ENCODE data around the gene SLC30A3.

Gene SLC30A3

DNA sequence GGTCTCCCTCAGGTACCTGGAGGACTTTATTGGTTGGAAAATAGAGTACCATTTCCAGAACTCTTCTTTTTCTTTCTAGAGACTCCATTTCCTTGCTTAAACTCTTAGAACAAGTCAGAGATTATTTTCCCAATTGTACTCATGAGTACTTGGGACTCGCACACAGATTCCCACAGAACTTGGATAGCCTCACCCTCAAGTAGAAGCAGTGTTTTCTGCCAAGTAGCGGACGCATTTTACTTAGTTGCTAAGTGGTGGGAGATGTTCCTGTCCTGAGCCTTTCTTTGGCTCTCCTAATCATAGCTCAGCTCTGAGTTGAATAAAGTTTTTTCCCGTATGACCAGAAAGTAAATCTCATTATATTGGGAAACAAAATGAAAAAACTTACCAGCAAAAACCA, 17.2 kb downstream of the SLC30A3 start:
- no peaks in the 10 kb centered on the region for H4K20me1 ChIP-seq (ENCODE audit: control insufficient read depth, insufficient read depth, low read depth, low read length)
- H3K36me3 ChIP-seq (ENCODE audit: control insufficient read depth, low read length), result peaks cover 38% of the 10 kb centered on the region
- H3K9me2 ChIP-seq (replicated peaks; ENCODE audit: control insufficient read depth, low read length), result no peaks in the 10 kb centered on the region
- H3K79me2 ChIP-seq (ENCODE audit: control insufficient read depth, low read length), result no peaks in the 10 kb centered on the region
- H3K27ac ChIP-seq (ENCODE audit: low read depth, low read length), result no peak overlapping the region
- H3K9me3 ChIP-seq (ENCODE audit: control insufficient read depth, insufficient read depth, low read length), result no peaks in the 10 kb centered on the region
- H3K4me1 ChIP-seq (ENCODE audit: control insufficient read depth, low read length), result peaks cover 17% of the 10 kb centered on the region
- H3K4me2 ChIP-seq (ENCODE audit: low read length), result no peak overlapping the region
- no peaks in the 10 kb centered on the region for H3K27me3 ChIP-seq (ENCODE audit: control insufficient read depth, low read length)
- no peak overlapping the region for H3K4me3 ChIP-seq (ENCODE audit: low read length)
- H3F3A ChIP-seq (ENCODE audit: control insufficient read depth, insufficient read depth), result peaks cover 3% of the 10 kb centered on the region; the same call in 1 of the 2 replicates
- TF ChIP-seq, protein P1, sequence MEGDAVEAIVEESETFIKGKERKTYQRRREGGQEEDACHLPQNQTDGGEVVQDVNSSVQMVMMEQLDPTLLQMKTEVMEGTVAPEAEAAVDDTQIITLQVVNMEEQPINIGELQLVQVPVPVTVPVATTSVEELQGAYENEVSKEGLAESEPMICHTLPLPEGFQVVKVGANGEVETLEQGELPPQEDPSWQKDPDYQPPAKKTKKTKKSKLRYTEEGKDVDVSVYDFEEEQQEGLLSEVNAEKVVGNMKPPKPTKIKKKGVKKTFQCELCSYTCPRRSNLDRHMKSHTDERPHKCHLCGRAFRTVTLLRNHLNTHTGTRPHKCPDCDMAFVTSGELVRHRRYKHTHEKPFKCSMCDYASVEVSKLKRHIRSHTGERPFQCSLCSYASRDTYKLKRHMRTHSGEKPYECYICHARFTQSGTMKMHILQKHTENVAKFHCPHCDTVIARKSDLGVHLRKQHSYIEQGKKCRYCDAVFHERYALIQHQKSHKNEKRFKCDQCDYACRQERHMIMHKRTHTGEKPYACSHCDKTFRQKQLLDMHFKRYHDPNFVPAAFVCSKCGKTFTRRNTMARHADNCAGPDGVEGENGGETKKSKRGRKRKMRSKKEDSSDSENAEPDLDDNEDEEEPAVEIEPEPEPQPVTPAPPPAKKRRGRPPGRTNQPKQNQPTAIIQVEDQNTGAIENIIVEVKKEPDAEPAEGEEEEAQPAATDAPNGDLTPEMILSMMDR (IDR thresholded peaks at IDR 0.05; ENCODE audit: low read depth, low read length, poor library complexity, severe bottlenecking), result no peak
- no peak for TF ChIP-seq EZH2phosphoT487 (IDR thresholded peaks at IDR 0.05; ENCODE audit: borderline replicate concordance, low read length)

DNA sequence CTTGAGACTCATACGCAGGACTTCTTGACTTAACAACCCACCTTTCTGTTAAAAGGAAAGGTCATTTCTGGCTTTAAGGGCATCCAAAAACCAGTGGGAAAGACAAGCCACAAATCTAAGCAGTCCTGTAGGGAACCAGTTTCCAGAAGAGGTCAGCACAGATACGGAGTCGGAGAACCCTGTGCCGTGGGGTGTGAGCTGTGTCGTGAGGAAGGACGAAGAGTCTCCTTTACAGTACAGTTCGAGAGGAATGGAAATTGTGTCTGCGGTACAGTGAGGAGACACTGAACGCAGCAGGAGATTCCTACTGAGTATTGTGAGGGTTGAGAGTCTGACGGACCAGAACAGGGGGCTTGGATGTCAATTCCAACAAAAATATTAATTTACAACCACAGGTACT, 17.7 kb downstream of the SLC30A3 start:
- H3K36me3 ChIP-seq (ENCODE audit: control insufficient read depth, low read length), result peaks cover 42% of the 10 kb centered on the region
- H3K27me3 ChIP-seq (ENCODE audit: control insufficient read depth, low read length), result no peaks in the 10 kb centered on the region

DNA sequence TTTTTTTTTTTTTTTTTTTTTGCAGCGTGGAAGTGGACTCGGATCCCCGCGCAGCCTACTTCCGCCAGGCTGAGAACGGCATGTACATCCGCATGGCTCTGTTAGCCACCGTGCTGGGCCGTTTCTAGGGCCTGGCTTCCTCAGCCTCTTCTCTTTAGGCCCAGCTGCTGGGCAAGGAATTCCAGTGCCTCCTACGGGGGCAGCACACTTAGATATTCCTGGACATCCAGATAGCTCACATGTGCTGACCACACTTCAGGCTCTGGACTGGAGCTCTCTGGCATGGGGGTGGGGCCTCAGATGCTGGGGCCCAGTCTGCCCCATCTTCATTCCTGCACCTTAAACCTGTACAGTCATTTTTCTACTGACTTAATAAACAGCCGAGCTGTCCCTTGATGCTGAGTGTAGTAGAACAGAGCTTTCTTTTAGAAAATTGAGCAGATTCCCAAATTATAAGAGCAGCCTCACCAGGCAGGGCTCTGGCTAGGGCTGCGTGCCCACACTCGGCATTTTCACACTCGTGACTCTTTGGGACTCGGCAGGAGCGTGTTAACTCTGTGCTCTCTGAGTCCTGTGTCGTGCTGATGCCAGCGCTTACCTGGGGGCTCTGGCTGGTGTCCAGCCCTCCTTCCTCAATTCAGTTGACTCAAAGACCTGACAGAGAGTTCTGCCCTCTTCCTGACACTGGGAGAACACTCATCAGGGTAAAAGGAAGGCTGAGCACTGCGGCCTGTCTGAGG, 19.3 kb downstream of the SLC30A3 start:
- no peak overlapping the region for H3K4me2 ChIP-seq (ENCODE audit: low read length)
- peaks cover 3% of the 10 kb centered on the region; the same call in 1 of the 2 replicates for H3F3A ChIP-seq (ENCODE audit: control insufficient read depth, insufficient read depth)
- peaks cover 55% of the 10 kb centered on the region for H3K36me3 ChIP-seq (ENCODE audit: control insufficient read depth, low read length)
- H3K27me3 ChIP-seq (ENCODE audit: control insufficient read depth, low read length), result no peaks in the 10 kb centered on the region
- H3K79me2 ChIP-seq (ENCODE audit: control insufficient read depth, low read length), result no peaks in the 10 kb centered on the region
- no peaks in the 10 kb centered on the region for H3K9me2 ChIP-seq (replicated peaks; ENCODE audit: control insufficient read depth, low read length)
- no peak for TF ChIP-seq EZH2phosphoT487 (IDR thresholded peaks at IDR 0.05; ENCODE audit: borderline replicate concordance, low read length)
- TF ChIP-seq, protein P1 (IDR thresholded peaks at IDR 0.05; ENCODE audit: low read depth, low read length, poor library complexity, severe bottlenecking), result no peak
- no peaks in the 10 kb centered on the region for H3K9me3 ChIP-seq (ENCODE audit: control insufficient read depth, insufficient read depth, low read length)
- no peak overlapping the region for H3K27ac ChIP-seq (ENCODE audit: low read depth, low read length)
- no peaks in the 10 kb centered on the region for H3K4me1 ChIP-seq (ENCODE audit: control insufficient read depth, low read length)
- H3K4me3 ChIP-seq (ENCODE audit: low read length), result no peak overlapping the region
- H4K20me1 ChIP-seq (ENCODE audit: control insufficient read depth, insufficient read depth, low read depth, low read length), result no peaks in the 10 kb centered on the region

More for the DNA sequence above, 17.7 kb downstream of the SLC30A3 start:
- peaks cover 12% of the 10 kb centered on the region for H3K4me1 ChIP-seq (ENCODE audit: control insufficient read depth, low read length)
- H3K9me3 ChIP-seq (ENCODE audit: control insufficient read depth, insufficient read depth, low read length), result no peaks in the 10 kb centered on the region
- no peaks in the 10 kb centered on the region for H3K9me2 ChIP-seq (replicated peaks; ENCODE audit: control insufficient read depth, low read length)
- no peak for TF ChIP-seq EZH2phosphoT487 (IDR thresholded peaks at IDR 0.05; ENCODE audit: borderline replicate concordance, low read length)
- TF ChIP-seq, protein P1 (IDR thresholded peaks at IDR 0.05; ENCODE audit: low read depth, low read length, poor library complexity, severe bottlenecking), result no peak
- H3K4me2 ChIP-seq (ENCODE audit: low read length), result no peak overlapping the region
- no peaks in the 10 kb centered on the region for H3K79me2 ChIP-seq (ENCODE audit: control insufficient read depth, low read length)
- peaks cover 3% of the 10 kb centered on the region; the same call in 1 of the 2 replicates for H3F3A ChIP-seq (ENCODE audit: control insufficient read depth, insufficient read depth)
- H4K20me1 ChIP-seq (ENCODE audit: control insufficient read depth, insufficient read depth, low read depth, low read length), result no peaks in the 10 kb centered on the region
- no peak overlapping the region for H3K27ac ChIP-seq (ENCODE audit: low read depth, low read length)
- H3K4me3 ChIP-seq (ENCODE audit: low read length), result no peak overlapping the region

All from DOHH2 (cell line).